ENCODE measurements around the gene ADORA2A. TPM values are rescaled to one million over a fixed set of nuclear protein-coding genes. Genes with fewer than 3 reads are reported as not detected.

ADORA2A gene
- total RNA-seq, 4 donors from 2014 or later: 3.0 to 6.2 (median 3.0) TPM; not detected in 1

DNA sequence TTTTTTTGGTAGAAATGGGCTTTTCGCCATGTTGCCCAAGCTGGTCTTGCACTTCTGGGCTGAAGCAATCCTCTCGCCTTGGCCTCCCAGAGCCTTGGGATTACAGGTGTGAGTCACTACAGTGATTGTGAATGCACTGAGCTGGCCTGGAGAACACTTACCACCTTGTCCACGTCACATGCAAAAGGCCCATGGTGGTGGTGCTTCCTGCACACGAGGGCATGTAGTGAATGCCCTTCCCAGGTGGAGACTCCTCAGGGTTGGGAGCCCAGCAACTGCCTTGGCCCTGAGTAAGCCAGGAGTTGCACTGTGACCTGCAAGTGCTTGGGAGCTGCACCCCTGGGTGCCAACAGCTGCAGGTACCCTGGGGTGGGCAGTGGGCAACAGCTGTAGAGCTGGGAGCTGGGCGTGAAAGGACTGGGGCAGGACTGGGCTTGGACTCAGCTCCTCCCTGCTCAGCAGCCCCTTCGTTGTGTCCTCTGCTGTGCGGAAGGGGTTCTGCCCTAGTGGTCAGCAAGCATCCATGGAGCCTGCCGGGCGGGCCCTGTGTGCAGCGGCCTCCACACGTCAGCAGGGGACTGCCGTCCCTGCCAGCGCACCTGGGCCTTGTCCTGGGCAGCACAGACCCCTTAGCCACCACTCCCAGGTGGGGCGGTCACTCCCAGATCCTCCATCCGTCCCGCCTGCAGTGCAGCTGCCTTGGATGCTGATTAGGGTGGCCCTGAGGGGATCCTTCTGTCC is 9.3 kb upstream of the ADORA2A start:
- DNase-seq: no peak

DNA sequence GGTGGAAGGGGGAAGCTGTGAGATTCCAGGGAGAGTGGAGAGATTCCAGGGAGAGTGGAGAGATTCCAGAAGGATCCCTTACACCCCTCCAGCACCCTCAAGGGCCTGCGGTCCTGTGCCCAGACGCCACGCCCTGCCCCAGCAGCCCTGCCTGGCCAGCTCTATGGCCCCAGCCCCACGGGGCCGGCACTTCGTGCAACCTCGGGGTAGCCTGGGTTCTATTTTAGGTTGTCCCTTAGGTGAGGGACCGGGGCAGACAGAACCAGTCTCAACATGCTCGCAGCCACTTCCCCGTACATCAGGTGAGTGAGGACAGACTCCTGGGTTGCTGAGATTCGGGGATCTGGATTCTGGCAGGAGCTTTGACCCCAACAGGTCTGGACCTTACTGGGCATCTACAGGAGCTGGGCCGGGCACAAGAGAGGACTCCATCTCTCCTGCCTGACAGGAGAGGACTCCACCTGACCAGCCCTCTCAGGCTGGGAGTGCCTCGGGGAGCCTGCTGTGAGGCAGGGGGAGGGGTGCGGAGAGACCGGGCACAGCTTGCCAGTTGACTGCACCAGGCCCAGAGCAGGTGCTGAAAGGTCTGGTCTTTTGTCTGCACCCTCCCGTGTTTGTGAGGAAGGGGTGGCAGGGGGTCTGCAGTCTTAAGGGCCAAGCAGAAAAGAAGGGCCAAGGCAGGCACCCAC is 8.5 kb upstream of the ADORA2A start:
- H3K27me3 ChIP-seq: peaks cover 9% of the 10 kb centered on the region
- no peak overlapping the region for H3K27ac ChIP-seq
- peaks cover 0 to 4% (median 1%) of the 10 kb centered on the region in 4 donors for H3K4me1 ChIP-seq
- peaks cover 0 to 21% (median 0%) of the 10 kb centered on the region in 4 donors for H3K36me3 ChIP-seq
- no peak overlapping the region for H3K4me3 ChIP-seq
- in situ Hi-C loops (cut with MboI; ENCODE audit: low pct_ligation_motif_present in 1 of 4, low pct_unique_long_range_greater_than_20kb in 1 of 4, low sequenced_read_pairs in 3 of 4): loop anchor here in 2 of 4 donors (10.0 kb wide), 2 partner anchors 86 to 106 kb away; no protein-coding TSS in a partner anchor
- WGBS, 2 donors (ENCODE audit: low coverage in 1 of 2): 77% methylated on average over 14 of the region's 16 CpGs; no CpG with 5 or more reads in 1 of the 2 donors
- TF ChIP-seq EP300 (IDR thresholded peaks at IDR 0.05; ENCODE audit: low read depth) (no peak), POLR2A (IDR thresholded peaks at IDR 0.05) (no peak), POLR2AphosphoS5 (IDR thresholded peaks at IDR 0.05) (no peak)
- TF ChIP-seq, protein P1, sequence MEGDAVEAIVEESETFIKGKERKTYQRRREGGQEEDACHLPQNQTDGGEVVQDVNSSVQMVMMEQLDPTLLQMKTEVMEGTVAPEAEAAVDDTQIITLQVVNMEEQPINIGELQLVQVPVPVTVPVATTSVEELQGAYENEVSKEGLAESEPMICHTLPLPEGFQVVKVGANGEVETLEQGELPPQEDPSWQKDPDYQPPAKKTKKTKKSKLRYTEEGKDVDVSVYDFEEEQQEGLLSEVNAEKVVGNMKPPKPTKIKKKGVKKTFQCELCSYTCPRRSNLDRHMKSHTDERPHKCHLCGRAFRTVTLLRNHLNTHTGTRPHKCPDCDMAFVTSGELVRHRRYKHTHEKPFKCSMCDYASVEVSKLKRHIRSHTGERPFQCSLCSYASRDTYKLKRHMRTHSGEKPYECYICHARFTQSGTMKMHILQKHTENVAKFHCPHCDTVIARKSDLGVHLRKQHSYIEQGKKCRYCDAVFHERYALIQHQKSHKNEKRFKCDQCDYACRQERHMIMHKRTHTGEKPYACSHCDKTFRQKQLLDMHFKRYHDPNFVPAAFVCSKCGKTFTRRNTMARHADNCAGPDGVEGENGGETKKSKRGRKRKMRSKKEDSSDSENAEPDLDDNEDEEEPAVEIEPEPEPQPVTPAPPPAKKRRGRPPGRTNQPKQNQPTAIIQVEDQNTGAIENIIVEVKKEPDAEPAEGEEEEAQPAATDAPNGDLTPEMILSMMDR (IDR thresholded peaks at IDR 0.05): no peak
- no peak for DNase-seq
- H3K9me3 ChIP-seq: no peaks in the 10 kb centered on the region
- intact Hi-C loops (cut with DNase I; ENCODE audit: low total_unique reads): no loop called here

More for the DNA sequence above, 9.3 kb upstream of the ADORA2A start:
- intact Hi-C loops (cut with DNase I; ENCODE audit: low total_unique reads) (no loop called here), in situ Hi-C loops (cut with MboI; ENCODE audit: low pct_ligation_motif_present in 1 of 4, low pct_unique_long_range_greater_than_20kb in 1 of 4, low sequenced_read_pairs in 3 of 4) (loop anchor here in 2 of 4 donors (10.0 kb wide), 2 partner anchors 87 to 107 kb away; no protein-coding TSS in a partner anchor)
- Histone ChIP-seq H3K4me1 (no peaks in the 10 kb centered on the region), H3K36me3 (peaks cover 0 to 21% (median 0%) of the 10 kb centered on the region in 4 donors), H3K27ac (no peak overlapping the region), H3K9me3 (no peaks in the 10 kb centered on the region), H3K4me3 (no peak overlapping the region), H3K27me3 (peaks cover 4% of the 10 kb centered on the region)
- 88% methylated on average over 15 of the region's 16 CpGs; no CpG with 5 or more reads in 1 of the 2 donors for WGBS, 2 donors (ENCODE audit: low coverage in 1 of 2)
- TF ChIP-seq, protein P1 (IDR thresholded peaks at IDR 0.05): no peak
- TF ChIP-seq EP300 (IDR thresholded peaks at IDR 0.05; ENCODE audit: low read depth) (no peak), POLR2AphosphoS5 (IDR thresholded peaks at IDR 0.05) (no peak), POLR2A (IDR thresholded peaks at IDR 0.05) (no peak)

DNA sequence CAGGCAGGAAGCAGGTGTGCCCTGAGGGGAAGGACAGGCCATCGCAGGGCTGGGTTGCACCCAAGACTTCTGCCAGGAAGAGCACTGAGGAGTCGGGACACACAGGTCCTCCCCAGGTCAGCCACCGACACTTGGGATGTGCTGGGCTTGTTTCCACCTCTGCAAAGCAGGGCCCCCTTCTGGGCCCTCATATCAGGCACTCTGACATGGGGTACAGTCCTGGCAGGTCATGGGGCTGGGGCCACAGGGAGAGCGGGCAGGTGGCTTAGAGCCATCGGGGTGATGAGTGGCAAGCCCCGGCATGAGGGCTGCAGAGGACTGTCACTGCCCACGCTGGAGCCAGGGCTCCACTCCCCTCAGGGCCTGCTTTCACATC is 7.9 kb upstream of the ADORA2A start:
- WGBS, 2 donors (ENCODE audit: low coverage in 1 of 2): 60% methylated on average over 6 of the region's 7 CpGs; no CpG with 5 or more reads in 1 of the 2 donors
- Histone ChIP-seq H3K27me3 (peaks cover 15% of the 10 kb centered on the region), H3K27ac (no peak overlapping the region), H3K36me3 (peaks cover 0 to 21% (median 0%) of the 10 kb centered on the region in 4 donors), H3K9me3 (no peaks in the 10 kb centered on the region), H3K4me3 (no peak overlapping the region), H3K4me1 (peaks cover 0 to 10% (median 7%) of the 10 kb centered on the region in 4 donors)
- in situ Hi-C loops (cut with MboI; ENCODE audit: low pct_ligation_motif_present in 1 of 4, low pct_unique_long_range_greater_than_20kb in 1 of 4, low sequenced_read_pairs in 3 of 4) (loop anchor here in 2 of 4 donors (10.0 kb wide), 2 partner anchors 85 to 105 kb away; no protein-coding TSS in a partner anchor), intact Hi-C loops (cut with DNase I; ENCODE audit: low total_unique reads) (no loop called here)
- no peak for DNase-seq
- TF ChIP-seq, protein P1 (IDR thresholded peaks at IDR 0.05): no peak
- TF ChIP-seq POLR2A (IDR thresholded peaks at IDR 0.05) (no peak), POLR2AphosphoS5 (IDR thresholded peaks at IDR 0.05) (no peak), EP300 (IDR thresholded peaks at IDR 0.05; ENCODE audit: low read depth) (no peak)
